K562 (cell line): ENCODE measurements around the gene DGCR2. TPM values are rescaled to one million over a fixed set of nuclear protein-coding genes. Genes with fewer than 3 reads are reported as not detected.

Source experiments
- ATAC-seq: fragments of 200-7000 bp; cut with Tn5 transposase; 3 replicates; pipeline ENCODE4 v1.9.1; 2020; ENCODE audit warnings: moderate library complexity
- BruUV-seq: library from RNA; stranded (reverse); fragments of 400-500 nt; replicated peaks from 2 replicates; lab custom pipeline; 2021; lab: Mats Ljungman, UMichigan
- CTCF ChIA-PET: fragments of 300-600 bp; formaldehyde crosslinking; extraction: SDS; loops from one replicate; lab custom pipeline; 2021; ENCODE audit warnings: low intra/inter-chr PET ratio; lab: Yijun Ruan, JAX
- POLR2A ChIA-PET: fragments of 300-600, 350-650 bp; sonication (Branson Sonifier 250); formaldehyde crosslinking; extraction: SDS; loops from one replicate; lab custom pipeline; 2021; ENCODE audit warnings: antibody characterized with exemption, inconsistent platforms; lab: Yijun Ruan, JAX
- DNase-seq, 4 experiments: peaks; one replicate each; pipeline versions ENCODE4 v3.0.0 to v3.0.0-alpha.2; 2011 to 2018; ENCODE audit warnings: low spot score in 3 of 4, mixed read lengths in 3 of 4; ENCODE audit errors: extremely low read depth in 1 of 4
- FAIRE-seq: peaks from 2 replicates; lab custom pipeline; 2011; peaks lifted over from hg19 to GRCh38; lab: Jason Lieb, UNC
- H2AFZ ChIP-seq: 2 replicates; pipeline ENCODE4 v1.6.0; 2011; ENCODE audit warnings: low read depth, low read length, control low read depth, inconsistent platforms
- H3K27ac ChIP-seq: fragments of 200-600 bp; 3 replicates; pipeline ENCODE4 v1.8.0; 2011; ENCODE audit warnings: low read depth, mild to moderate bottlenecking, control low read depth, inconsistent platforms, low read length, moderate library complexity, mixed read lengths; ENCODE audit errors: extremely low read depth
- H3K27me3 ChIP-seq, 2 experiments: fragments of 300-600 bp in 1 of 2; 2 replicates in 1 of 2; 3 replicates in 1 of 2; pipeline versions ENCODE4 v1.6.0 to v1.8.0; 2011; ENCODE audit warnings: inconsistent platforms in 2 of 2, low read length in 2 of 2, mild to moderate bottlenecking in 1 of 2, mixed read lengths in 1 of 2, moderate library complexity in 1 of 2; ENCODE audit not compliant: control insufficient read depth in 2 of 2, insufficient read depth in 2 of 2
- H3K36me3 ChIP-seq: fragments of 300-600 bp; 3 replicates; pipeline ENCODE4 v1.8.0; 2011; ENCODE audit warnings: mild to moderate bottlenecking, low read length, inconsistent platforms; ENCODE audit not compliant: control insufficient read depth, insufficient read depth
- H3K4me1 ChIP-seq, 2 experiments: fragments of 200-600 bp in 1 of 2; replicated peaks in 1 of 2; 2 replicates in 1 of 2; 3 replicates in 1 of 2; pipeline versions ENCODE4 v1.5.1 to v1.8.0; 2011; ENCODE audit warnings: inconsistent platforms in 2 of 2, low read length in 2 of 2, mild to moderate bottlenecking in 1 of 2, mixed read lengths in 1 of 2, moderate library complexity in 1 of 2; ENCODE audit not compliant: control insufficient read depth in 2 of 2, insufficient read depth in 2 of 2
- H3K4me2 ChIP-seq: 2 replicates; pipeline ENCODE4 v1.6.1; 2011; ENCODE audit warnings: low read length, control low read depth, inconsistent platforms, mixed read lengths; ENCODE audit not compliant: insufficient read depth
- H3K4me3 ChIP-seq: fragments of 200-600 bp; sonication (generic), shearing (Covaris generic); 2 replicates; pipeline ENCODE4 v1.5.1; 2016; ENCODE audit warnings: control low read depth, inconsistent platforms
- H3K79me2 ChIP-seq: fragments of 200-600 bp; 3 replicates; pipeline ENCODE4 v1.8.0; 2011; ENCODE audit warnings: low read length, inconsistent platforms; ENCODE audit not compliant: control insufficient read depth, insufficient read depth
- H3K9ac ChIP-seq, 2 experiments: 2 replicates each; pipeline versions ENCODE4 v1.6.0 to v1.6.1; 2011; ENCODE audit warnings: low read depth in 2 of 2, low read length in 2 of 2, control low read depth in 1 of 2, inconsistent platforms in 1 of 2, mild to moderate bottlenecking in 1 of 2, mixed read lengths in 1 of 2; ENCODE audit not compliant: insufficient read depth in 1 of 2
- H3K9me1 ChIP-seq: one replicate; pipeline ENCODE4 v1.6.0; 2011; ENCODE audit warnings: inconsistent platforms, mild to moderate bottlenecking, low read length, moderate library complexity; ENCODE audit not compliant: control insufficient read depth, insufficient read depth
- H3K9me3 ChIP-seq: replicated peaks from 2 replicates; pipeline ENCODE4 v1.5.1; 2011; ENCODE audit warnings: low read depth, low read length, inconsistent platforms; ENCODE audit not compliant: control insufficient read depth, insufficient read depth
- H4K20me1 ChIP-seq: replicated peaks from 2 replicates; pipeline ENCODE4 v1.6.1; 2011; ENCODE audit warnings: low read length, inconsistent platforms, mixed read lengths; ENCODE audit not compliant: control insufficient read depth, insufficient read depth
- BCLAF1 ChIP-seq, 2 experiments: fragments of 450-650 bp in 1 of 2; IDR thresholded peaks; 2 replicates each; pipeline ENCODE4 v1.6.1; 2011 to 2017; ENCODE audit warnings: low read depth in 2 of 2, antibody characterized with exemption in 1 of 2, borderline replicate concordance in 1 of 2, low read length in 1 of 2, mild to moderate bottlenecking in 1 of 2, mixed read lengths in 1 of 2; ENCODE audit not compliant: control insufficient read depth in 1 of 2
- BRCA1 ChIP-seq, 2 experiments: fragments of 450-650 bp in 1 of 2; sonication (generic) in 1 of 2; formaldehyde crosslinking in 1 of 2; IDR thresholded peaks; 2 replicates each; pipeline versions ENCODE4 v1.5.0 to v1.6.1; 2017 to 2020; ENCODE audit warnings: mild to moderate bottlenecking in 1 of 2, missing genetic modification reagents in 1 of 2
- CBX3 ChIP-seq, 2 experiments: IDR thresholded peaks; 1 replicate in 1 of 2; 2 replicates in 1 of 2; pipeline ENCODE4 v1.6.1; 2012; ENCODE audit warnings: inconsistent platforms in 2 of 2, low read length in 2 of 2, borderline replicate concordance in 1 of 2, control low read depth in 1 of 2
- ESRRB ChIP-seq: fragments of 250-450 bp; sonication (Bioruptor Pico); IDR thresholded peaks from 2 replicates; pipeline ENCODE4 v1.5.0; 2020; ENCODE audit warnings: mild to moderate bottlenecking, moderate library complexity, borderline replicate concordance
- HOXB6 ChIP-seq: fragments of 250-450 bp; sonication (Bioruptor Pico); IDR thresholded peaks from 2 replicates; pipeline ENCODE4 v1.5.1; 2022; ENCODE audit warnings: mild to moderate bottlenecking, borderline replicate concordance
- JUNB ChIP-seq: fragments of 450-650 bp; formaldehyde crosslinking; conservative IDR thresholded peaks from 2 replicates; pipeline ENCODE4 v1.4.0; 2020; ENCODE audit warnings: mild to moderate bottlenecking
- MED1 ChIP-seq: sonication (generic); formaldehyde crosslinking; IDR thresholded peaks from 2 replicates; pipeline ENCODE4 v1.8.1; 2023; ENCODE audit warnings: missing genetic modification reagents, borderline replicate concordance
- NR0B1 ChIP-seq: fragments of 450-650 bp; IDR thresholded peaks from one replicate; pipeline ENCODE4 v1.6.1; 2018; ENCODE audit warnings: mild to moderate bottlenecking, moderate library complexity; ENCODE audit not compliant: partially characterized antibody
- NR3C1 ChIP-seq: sonication (generic); formaldehyde crosslinking; IDR thresholded peaks from 2 replicates; pipeline ENCODE4 v1.8.1; 2022; ENCODE audit warnings: missing genetic modification reagents
- PHF21A ChIP-seq: fragments of 450-650 bp; IDR thresholded peaks from 2 replicates; pipeline ENCODE4 v1.6.1; 2017; ENCODE audit warnings: low read depth, borderline replicate concordance
- SETDB1 ChIP-seq: IDR thresholded peaks from one replicate; pipeline ENCODE4 v1.6.1; 2012; ENCODE audit warnings: low read length, control low read depth, inconsistent platforms
- ZNF311 ChIP-seq: fragments of 250-450 bp; sonication (Bioruptor Pico); IDR thresholded peaks from 2 replicates; pipeline ENCODE4 v1.4.0; 2020; ENCODE audit warnings: mild to moderate bottlenecking, moderate library complexity
- WGBS: fragments of 100-300 bp; shearing (Covaris generic); methylation state at CpG from one replicate; pipeline ENCODE4 v1.1.6; 2016; ENCODE audit warnings: low coverage, mixed read lengths; ENCODE audit not compliant: insufficient coverage; ENCODE audit errors: missing lambda C conversion rate; 5-methylcytosine and 5-hydroxymethylcytosine counted together
- in situ Hi-C: fragments of 300-500 bp; cut with MboI; formaldehyde crosslinking; loops from 4 replicates; pipeline ENCODE4 v1.15.0; 2018; ENCODE audit warnings: inconsistent platforms, mixed read lengths
- intact Hi-C: fragments of 100-400 bp; cut with micrococcal nuclease; formaldehyde crosslinking; loops from 2 replicates; pipeline ENCODE4 v1.14.2; 2022
- polyA plus RNA-seq, 8 experiments: library from polyadenylated mRNA; depleted of rRNA in 4 of 8; stranded (reverse) in 5 of 8; unstranded in 3 of 8; fragments of >200 nt; fragmentation: Nextera tagmentation in 2 of 8; fragmentation: Illumina TruSeq in 1 of 8; extraction: Ambion mirVana in 2 of 8; extraction: Trizol in 1 of 8; gene quantifications; 2 replicates each; pipeline versions ENCODE4 v1.2.1 to v1.2.3, GENCODE V29; 2011 to 2014; ENCODE audit warnings: inconsistent platforms in 1 of 8, missing spikeins in 1 of 8
- total RNA-seq, 7 experiments: library from RNA; depleted of rRNA in 6 of 7; stranded (reverse); fragments of >200 nt in 6 of 7; fragmentation: Illumina TruSeq in 2 of 7; extraction: Trizol in 2 of 7; gene quantifications; 2 replicates each; pipeline versions ENCODE4 v1.2.1 to v1.2.3, GENCODE V29; 2011 to 2021; ENCODE audit warnings: low replicate concordance in 1 of 7
- TF ChIP-seq, protein P1 (sequence below): sonication (generic); formaldehyde crosslinking; IDR thresholded peaks from 2 replicates; pipeline ENCODE4 v1.8.1; 2022; ENCODE audit warnings: missing genetic modification reagents

Gene DGCR2
- total and polyA plus RNA-seq, 9 of the 15 experiments (the other 6 are each of a cell fraction or from before 2014, with no cell fraction given), result 0.69 to 101 (median 56.4) TPM

DNA sequence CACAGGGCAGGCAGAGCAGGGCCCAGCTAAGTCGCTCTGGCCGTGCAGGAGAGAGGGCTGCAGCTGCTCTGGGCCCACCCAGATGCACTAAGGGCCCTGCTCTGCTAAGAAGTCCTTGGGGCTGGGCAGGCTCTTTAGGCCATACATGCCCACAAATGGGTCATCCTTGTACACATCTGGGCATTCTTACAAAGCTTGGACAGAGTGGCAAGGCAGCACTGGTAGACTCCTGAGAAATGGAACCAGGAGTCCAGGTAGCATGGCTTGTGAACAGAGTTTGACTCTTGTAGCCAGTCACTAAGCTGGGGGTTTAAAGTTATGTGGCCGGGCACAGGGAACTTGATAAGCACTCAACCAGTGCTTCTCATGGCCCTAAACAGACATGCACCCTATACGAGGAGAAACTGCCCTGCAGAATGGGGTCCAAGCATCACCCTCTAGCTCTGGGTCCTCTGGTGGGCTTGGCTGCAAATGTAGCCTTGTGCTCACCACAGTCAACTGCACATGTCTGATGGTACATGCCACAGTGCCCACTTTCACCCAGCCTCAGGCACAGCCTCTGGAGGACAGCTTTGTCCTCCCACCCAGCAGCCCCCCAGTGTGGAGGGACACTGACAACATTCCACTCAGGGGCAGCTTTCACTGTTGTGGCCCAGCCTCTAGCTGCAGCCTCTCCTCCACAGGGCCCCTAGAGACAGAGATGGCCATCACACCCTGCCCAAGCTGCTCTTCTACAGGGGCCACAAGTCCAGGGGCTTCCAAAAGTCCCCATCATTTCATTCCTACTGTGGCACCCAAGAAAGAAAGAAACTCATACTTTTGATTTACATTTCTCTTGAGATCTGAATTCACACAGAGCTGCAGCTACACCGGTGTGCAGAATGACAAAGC is 75.2 kb downstream of the DGCR2 start:
- Histone ChIP-seq H3K27ac (no peak overlapping the region), H4K20me1 (peaks cover 18% of the 10 kb centered on the region; the same call in 1 of the 2 replicates), H3K9ac (no peak overlapping the region), H3K9me3 (no peaks in the 10 kb centered on the region), H3K36me3 (peaks cover 93% of the 10 kb centered on the region), H3K9me1 (peaks cover 6% of the 10 kb centered on the region), H3K79me2 (no peaks in the 10 kb centered on the region), H2AFZ (no peak overlapping the region), H3K4me3 (no peak overlapping the region), H3K4me2 (no peak overlapping the region), H3K27me3 (no peaks in the 10 kb centered on the region), H3K4me1 (peaks cover 0 to 2% of the 10 kb centered on the region in 2 experiments; a peak in 2 of 5 replicates)
- DNase-seq (no peak), ATAC-seq (no peak), FAIRE-seq (no peak)
- POLR2A ChIA-PET, result interaction anchor here (0.6 to 4.3 kb wide), 5 partner anchors 10 to 683 kb away, joined by 3 to 37 read pairs (median 13); no protein-coding TSS in a partner anchor
- CTCF ChIA-PET, result no interaction called here
- intact Hi-C loops, result no loop called here
- BruUV-seq, result no TSS peak
- in situ Hi-C loops, result no loop called here
- 96% methylated on average over 5 of the region's 5 CpGs for WGBS
- TF ChIP-seq ZNF311 (CRISPR knock-in tag), result no peak
- TF ChIP-seq BRCA1 (IDR thresholded peaks at IDR 0.05), result no peak
- 0 out of 2 replicates have a peak, but pooled peaks have one; percentile 90 for TF ChIP-seq BRCA1 (CRISPR knock-in tag; IDR thresholded peaks at IDR 0.05)
- no peak for TF ChIP-seq NR0B1
- TF ChIP-seq NR3C1 (CRISPR knock-in tag), result peak; percentile 77
- peak in 1 of 2 experiments; percentile 30; a peak in 1 of 3 replicates for TF ChIP-seq CBX3 (IDR thresholded peaks at IDR 0.05; ENCODE audit: borderline replicate concordance in 1 of 2, low read length in 2 of 2)
- TF ChIP-seq MED1 (CRISPR knock-in tag), result peak; percentile 20
- TF ChIP-seq BCLAF1 (IDR thresholded peaks at IDR 0.05; ENCODE audit: borderline replicate concordance in 1 of 2, control insufficient read depth in 1 of 2, low read depth in 2 of 2, low read length in 1 of 2), result no peak
- TF ChIP-seq, protein P1, sequence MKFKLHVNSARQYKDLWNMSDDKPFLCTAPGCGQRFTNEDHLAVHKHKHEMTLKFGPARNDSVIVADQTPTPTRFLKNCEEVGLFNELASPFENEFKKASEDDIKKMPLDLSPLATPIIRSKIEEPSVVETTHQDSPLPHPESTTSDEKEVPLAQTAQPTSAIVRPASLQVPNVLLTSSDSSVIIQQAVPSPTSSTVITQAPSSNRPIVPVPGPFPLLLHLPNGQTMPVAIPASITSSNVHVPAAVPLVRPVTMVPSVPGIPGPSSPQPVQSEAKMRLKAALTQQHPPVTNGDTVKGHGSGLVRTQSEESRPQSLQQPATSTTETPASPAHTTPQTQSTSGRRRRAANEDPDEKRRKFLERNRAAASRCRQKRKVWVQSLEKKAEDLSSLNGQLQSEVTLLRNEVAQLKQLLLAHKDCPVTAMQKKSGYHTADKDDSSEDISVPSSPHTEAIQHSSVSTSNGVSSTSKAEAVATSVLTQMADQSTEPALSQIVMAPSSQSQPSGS, result peak; percentile 57; the same call in 1 of the 2 replicates
- no peak for TF ChIP-seq PHF21A
- TF ChIP-seq SETDB1, result no peak
- TF ChIP-seq ESRRB (CRISPR knock-in tag), result peak; percentile 43; the same call in 1 of the 2 replicates
- peak; percentile 8; the same call in 1 of the 2 replicates for TF ChIP-seq JUNB (CRISPR knock-in tag)
- TF ChIP-seq HOXB6, result 0 out of 2 replicates have a peak, but pooled peaks have one; percentile 72
